ENCODE data around the gene NDEL1.
A peak's percentile ranks its signal among the peaks of the same experiment; 100 is the strongest.

NDEL1 gene

GRCh38 chr17:8406174-8406573, 29.5 kb upstream of the NDEL1 start:
- Histone ChIP-seq H3K9ac (ENCODE audit: insufficient read length, low read depth) (no peak overlapping the region), H3K4me1 (ENCODE audit: insufficient read depth, insufficient read length) (peaks cover 9% of the 10 kb centered on the region), H3K9me3 (ENCODE audit: insufficient read depth, low read length) (no peaks in the 10 kb centered on the region), H3K27me3 (ENCODE audit: insufficient read depth, insufficient read length) (no peaks in the 10 kb centered on the region), H3K36me3 (ENCODE audit: insufficient read depth, insufficient read length, low read length) (no peaks in the 10 kb centered on the region), H3K4me3 (ENCODE audit: insufficient read length, low read depth) (no peak overlapping the region)
- no peak for DNase-seq (ENCODE audit: low read depth, low spot score)
- TF ChIP-seq SUZ12 (IDR thresholded peaks at IDR 0.05; ENCODE audit: extremely low read depth, insufficient read depth, insufficient read length) (no peak), YY1 (IDR thresholded peaks at IDR 0.05; ENCODE audit: insufficient read depth, insufficient read length) (no peak), ZNF274 (IDR thresholded peaks at IDR 0.05; ENCODE audit: low read depth, low read length) (no peak)

GRCh38 chr17:8408371-8408770, 27.3 kb upstream of the NDEL1 start:
- H3K27me3 ChIP-seq (ENCODE audit: insufficient read depth, insufficient read length) = no peaks in the 10 kb centered on the region
- no peak for DNase-seq (ENCODE audit: low read depth, low spot score)
- H3K36me3 ChIP-seq (ENCODE audit: insufficient read depth, insufficient read length, low read length) = no peaks in the 10 kb centered on the region
- no peak for TF ChIP-seq ZNF274 (IDR thresholded peaks at IDR 0.05; ENCODE audit: low read depth, low read length)
- TF ChIP-seq YY1 (IDR thresholded peaks at IDR 0.05; ENCODE audit: insufficient read depth, insufficient read length) = no peak
- TF ChIP-seq SUZ12 (IDR thresholded peaks at IDR 0.05; ENCODE audit: extremely low read depth, insufficient read depth, insufficient read length) = no peak
- H3K9me3 ChIP-seq (ENCODE audit: insufficient read depth, low read length) = no peaks in the 10 kb centered on the region
- H3K9ac ChIP-seq (ENCODE audit: insufficient read length, low read depth) = no peak overlapping the region
- peaks cover 9% of the 10 kb centered on the region for H3K4me1 ChIP-seq (ENCODE audit: insufficient read depth, insufficient read length)
- no peak overlapping the region for H3K4me3 ChIP-seq (ENCODE audit: insufficient read length, low read depth)

- H3K36me3 ChIP-seq (ENCODE audit: insufficient read depth, insufficient read length, low read length) = no peaks in the 10 kb centered on the region
- no peak overlapping the region for H3K4me3 ChIP-seq (ENCODE audit: insufficient read length, low read depth)
- no peaks in the 10 kb centered on the region for H3K27me3 ChIP-seq (ENCODE audit: insufficient read depth, insufficient read length)
- DNase-seq (ENCODE audit: low read depth, low spot score) = peak; percentile 72
- no peaks in the 10 kb centered on the region for H3K9me3 ChIP-seq (ENCODE audit: insufficient read depth, low read length)
- TF ChIP-seq ZNF274 (IDR thresholded peaks at IDR 0.05; ENCODE audit: low read depth, low read length) (no peak), SUZ12 (IDR thresholded peaks at IDR 0.05; ENCODE audit: extremely low read depth, insufficient read depth, insufficient read length) (no peak), YY1 (IDR thresholded peaks at IDR 0.05; ENCODE audit: insufficient read depth, insufficient read length) (no peak)
- H3K4me1 ChIP-seq (ENCODE audit: insufficient read depth, insufficient read length) = peaks cover 9% of the 10 kb centered on the region
- no peak overlapping the region for H3K9ac ChIP-seq (ENCODE audit: insufficient read length, low read depth)
These were observed 25.5 kb upstream of the NDEL1 start for GRCh38 chr17:8409966-8410882.

GRCh38 chr17:8410883-8411238, 24.8 kb upstream of the NDEL1 start:
- Histone ChIP-seq H3K4me3 (ENCODE audit: insufficient read length, low read depth) (no peak overlapping the region), H3K4me1 (ENCODE audit: insufficient read depth, insufficient read length) (peaks cover 4% of the 10 kb centered on the region), H3K9ac (ENCODE audit: insufficient read length, low read depth) (no peak overlapping the region), H3K9me3 (ENCODE audit: insufficient read depth, low read length) (no peaks in the 10 kb centered on the region), H3K36me3 (ENCODE audit: insufficient read depth, insufficient read length, low read length) (no peaks in the 10 kb centered on the region), H3K27me3 (ENCODE audit: insufficient read depth, insufficient read length) (no peaks in the 10 kb centered on the region)
- TF ChIP-seq ZNF274 (IDR thresholded peaks at IDR 0.05; ENCODE audit: low read depth, low read length) (no peak), YY1 (IDR thresholded peaks at IDR 0.05; ENCODE audit: insufficient read depth, insufficient read length) (no peak), SUZ12 (IDR thresholded peaks at IDR 0.05; ENCODE audit: extremely low read depth, insufficient read depth, insufficient read length) (no peak)
- DNase-seq (ENCODE audit: low read depth, low spot score) = no peak

GRCh38 chr17:8412089-8412488, 23.6 kb upstream of the NDEL1 start:
- no peaks in the 10 kb centered on the region for H3K27me3 ChIP-seq (ENCODE audit: insufficient read depth, insufficient read length)
- H3K9ac ChIP-seq (ENCODE audit: insufficient read length, low read depth) = no peak overlapping the region
- no peaks in the 10 kb centered on the region for H3K36me3 ChIP-seq (ENCODE audit: insufficient read depth, insufficient read length, low read length)
- TF ChIP-seq YY1 (IDR thresholded peaks at IDR 0.05; ENCODE audit: insufficient read depth, insufficient read length) (no peak), ZNF274 (IDR thresholded peaks at IDR 0.05; ENCODE audit: low read depth, low read length) (no peak), SUZ12 (IDR thresholded peaks at IDR 0.05; ENCODE audit: extremely low read depth, insufficient read depth, insufficient read length) (no peak)
- DNase-seq (ENCODE audit: low read depth, low spot score) = no peak
- H3K4me3 ChIP-seq (ENCODE audit: insufficient read length, low read depth) = no peak overlapping the region
- peaks cover 4% of the 10 kb centered on the region for H3K4me1 ChIP-seq (ENCODE audit: insufficient read depth, insufficient read length)
- H3K9me3 ChIP-seq (ENCODE audit: insufficient read depth, low read length) = no peaks in the 10 kb centered on the region

GRCh38 chr17:8413328-8413727, 22.4 kb upstream of the NDEL1 start:
- H3K36me3 ChIP-seq (ENCODE audit: insufficient read depth, insufficient read length, low read length) = no peaks in the 10 kb centered on the region
- no peak overlapping the region for H3K9ac ChIP-seq (ENCODE audit: insufficient read length, low read depth)
- DNase-seq (ENCODE audit: low read depth, low spot score) = no peak
- H3K4me1 ChIP-seq (ENCODE audit: insufficient read depth, insufficient read length) = peaks cover 3% of the 10 kb centered on the region
- H3K27me3 ChIP-seq (ENCODE audit: insufficient read depth, insufficient read length) = no peaks in the 10 kb centered on the region
- H3K9me3 ChIP-seq (ENCODE audit: insufficient read depth, low read length) = no peaks in the 10 kb centered on the region
- H3K4me3 ChIP-seq (ENCODE audit: insufficient read length, low read depth) = no peak overlapping the region
- no peak for TF ChIP-seq ZNF274 (IDR thresholded peaks at IDR 0.05; ENCODE audit: low read depth, low read length)
- no peak for TF ChIP-seq SUZ12 (IDR thresholded peaks at IDR 0.05; ENCODE audit: extremely low read depth, insufficient read depth, insufficient read length)
- no peak for TF ChIP-seq YY1 (IDR thresholded peaks at IDR 0.05; ENCODE audit: insufficient read depth, insufficient read length)

- Histone ChIP-seq H3K27me3 (ENCODE audit: insufficient read depth, insufficient read length) (no peaks in the 10 kb centered on the region), H3K4me1 (ENCODE audit: insufficient read depth, insufficient read length) (no peaks in the 10 kb centered on the region), H3K9ac (ENCODE audit: insufficient read length, low read depth) (no peak overlapping the region), H3K9me3 (ENCODE audit: insufficient read depth, low read length) (no peaks in the 10 kb centered on the region), H3K4me3 (ENCODE audit: insufficient read length, low read depth) (no peak overlapping the region), H3K36me3 (ENCODE audit: insufficient read depth, insufficient read length, low read length) (no peaks in the 10 kb centered on the region)
- no peak for DNase-seq (ENCODE audit: low read depth, low spot score)
- TF ChIP-seq SUZ12 (IDR thresholded peaks at IDR 0.05; ENCODE audit: extremely low read depth, insufficient read depth, insufficient read length) (no peak), ZNF274 (IDR thresholded peaks at IDR 0.05; ENCODE audit: low read depth, low read length) (no peak), YY1 (IDR thresholded peaks at IDR 0.05; ENCODE audit: insufficient read depth, insufficient read length) (no peak)
These were observed 21.7 kb upstream of the NDEL1 start for GRCh38 chr17:8413938-8414337.

Data from NT2/D1 (cell line).